Measurements from ENCODE around the gene COL27A1. TPM values are rescaled to one million over a fixed set of nuclear protein-coding genes. Genes with fewer than 3 reads are reported as not detected.

The COL27A1 gene
- total RNA-seq, 1 experiment from 2014 or later, result 37.0 TPM

- H3K4me1 ChIP-seq (ENCODE audit: insufficient read depth, low read length, poor library complexity, severe bottlenecking), result peaks cover 10% of the 10 kb centered on the region
- ChIA-PET CTCF (interaction anchor here (1.3 kb wide), 1 partner anchor 132 kb away, joined by 3 read pairs; no protein-coding TSS in a partner anchor), POLR2A (ENCODE audit: low non-redundant PET) (no interaction called here)
- no peak overlapping the region for H3K4me3 ChIP-seq (ENCODE audit: low read depth, low read length, poor library complexity, severe bottlenecking)
- no peaks in the 10 kb centered on the region for H3K9me3 ChIP-seq (ENCODE audit: low read depth, low read length, poor library complexity, severe bottlenecking)
- H3K27me3 ChIP-seq (replicated peaks; ENCODE audit: insufficient read depth, low read depth, low read length, poor library complexity), result peaks cover 15% of the 10 kb centered on the region
- H3K36me3 ChIP-seq (ENCODE audit: insufficient read depth, low read length, poor library complexity, severe bottlenecking), result no peaks in the 10 kb centered on the region
- no TSS peak for BruUV-seq (replicated peaks)
- intact Hi-C loops (cut with micrococcal nuclease; ENCODE audit: unreplicated experiment), result loop anchor here (5.0 kb wide), 1 partner anchor 114 kb away; no protein-coding TSS in a partner anchor
- TF ChIP-seq EZH2 (IDR thresholded peaks at IDR 0.05; ENCODE audit: borderline replicate concordance, low read depth, low read length, poor library complexity, severe bottlenecking) (no peak), CTCF (conservative IDR thresholded peaks at IDR 0.05; ENCODE audit: low read depth, low read length) (no peak)
- no peak for DNase-seq (ENCODE audit: low spot score)
- no peak overlapping the region for H3K27ac ChIP-seq (ENCODE audit: low read depth, low read length, poor library complexity, severe bottlenecking)
Measured at GRCh38 chr9:114158482-114159130, 3.3 kb downstream of the COL27A1 start.

GRCh38 chr9:114159691-114160090 lies 4.4 kb downstream of the COL27A1 start:
- no peaks in the 10 kb centered on the region for H3K9me3 ChIP-seq (ENCODE audit: low read depth, low read length, poor library complexity, severe bottlenecking)
- DNase-seq (ENCODE audit: low spot score), result no peak
- H3K4me3 ChIP-seq (ENCODE audit: low read depth, low read length, poor library complexity, severe bottlenecking), result no peak overlapping the region
- H3K4me1 ChIP-seq (ENCODE audit: insufficient read depth, low read length, poor library complexity, severe bottlenecking), result peaks cover 4% of the 10 kb centered on the region
- BruUV-seq (replicated peaks), result no TSS peak
- H3K36me3 ChIP-seq (ENCODE audit: insufficient read depth, low read length, poor library complexity, severe bottlenecking), result no peaks in the 10 kb centered on the region
- CTCF ChIA-PET, result no interaction called here
- POLR2A ChIA-PET (ENCODE audit: low non-redundant PET), result no interaction called here
- no peak overlapping the region for H3K27ac ChIP-seq (ENCODE audit: low read depth, low read length, poor library complexity, severe bottlenecking)
- intact Hi-C loops (cut with micrococcal nuclease; ENCODE audit: unreplicated experiment), result loop anchor here (5.0 kb wide), 1 partner anchor 113 kb away; no protein-coding TSS in a partner anchor
- peaks cover 4% of the 10 kb centered on the region for H3K27me3 ChIP-seq (replicated peaks; ENCODE audit: insufficient read depth, low read depth, low read length, poor library complexity)
- no peak for TF ChIP-seq EZH2 (IDR thresholded peaks at IDR 0.05; ENCODE audit: borderline replicate concordance, low read depth, low read length, poor library complexity, severe bottlenecking)
- no peak for TF ChIP-seq CTCF (conservative IDR thresholded peaks at IDR 0.05; ENCODE audit: low read depth, low read length)

- no peak overlapping the region for H3K27ac ChIP-seq (ENCODE audit: low read depth, low read length, poor library complexity, severe bottlenecking)
- no peaks in the 10 kb centered on the region for H3K9me3 ChIP-seq (ENCODE audit: low read depth, low read length, poor library complexity, severe bottlenecking)
- intact Hi-C loops (cut with micrococcal nuclease; ENCODE audit: unreplicated experiment), result no loop called here
- BruUV-seq (replicated peaks), result no TSS peak
- no peaks in the 10 kb centered on the region for H3K27me3 ChIP-seq (replicated peaks; ENCODE audit: insufficient read depth, low read depth, low read length, poor library complexity)
- no peaks in the 10 kb centered on the region for H3K4me1 ChIP-seq (ENCODE audit: insufficient read depth, low read length, poor library complexity, severe bottlenecking)
- TF ChIP-seq EZH2 (IDR thresholded peaks at IDR 0.05; ENCODE audit: borderline replicate concordance, low read depth, low read length, poor library complexity, severe bottlenecking), result no peak
- TF ChIP-seq CTCF (conservative IDR thresholded peaks at IDR 0.05; ENCODE audit: low read depth, low read length), result no peak
- H3K36me3 ChIP-seq (ENCODE audit: insufficient read depth, low read length, poor library complexity, severe bottlenecking), result no peaks in the 10 kb centered on the region
- POLR2A ChIA-PET (ENCODE audit: low non-redundant PET), result no interaction called here
- no peak for DNase-seq (ENCODE audit: low spot score)
- H3K4me3 ChIP-seq (ENCODE audit: low read depth, low read length, poor library complexity, severe bottlenecking), result no peak overlapping the region
- CTCF ChIA-PET, result no interaction called here
Measured at GRCh38 chr9:114161513-114161912, 6.2 kb downstream of the COL27A1 start.

Data from A673 (cell line).